ENCODE measurements around the gene SLC15A4.

GRCh38 chr12:128811806-128812205 lies 12.0 kb downstream of the SLC15A4 start:
- TF ChIP-seq EZH2 (optimal IDR thresholded peaks at IDR 0.05; ENCODE audit: low read depth, low read length) (no peak), CTCF (IDR thresholded peaks at IDR 0.05; ENCODE audit: low read length) (no peak)
